GM13976 (cell line): ENCODE measurements around the gene COL11A2.

Source experiments
- DNase-seq: peaks from one replicate; pipeline ENCODE4 v3.0.0; 2012; ENCODE audit warnings: low spot score
- CTCF ChIP-seq: IDR thresholded peaks from 2 replicates; pipeline ENCODE4 v1.5.1; 2012; ENCODE audit warnings: borderline replicate concordance, mild to moderate bottlenecking; ENCODE audit not compliant: insufficient read depth; ENCODE audit errors: extremely low read depth, missing control alignments, control extremely low read depth
- in situ Hi-C: fragments of 300-500 bp; cut with MboI; formaldehyde crosslinking; loops from one replicate; pipeline ENCODE4 v1.12.0; 2022; ENCODE audit warnings: low sequenced_read_pairs, mixed read lengths, inconsistent platforms; ENCODE audit not compliant: unreplicated experiment

Gene COL11A2

GRCh38 chr6:33140556-33140955, 51.7 kb downstream of the COL11A2 start:
- no peak for TF ChIP-seq CTCF
- in situ Hi-C loops: no loop called here

DNA sequence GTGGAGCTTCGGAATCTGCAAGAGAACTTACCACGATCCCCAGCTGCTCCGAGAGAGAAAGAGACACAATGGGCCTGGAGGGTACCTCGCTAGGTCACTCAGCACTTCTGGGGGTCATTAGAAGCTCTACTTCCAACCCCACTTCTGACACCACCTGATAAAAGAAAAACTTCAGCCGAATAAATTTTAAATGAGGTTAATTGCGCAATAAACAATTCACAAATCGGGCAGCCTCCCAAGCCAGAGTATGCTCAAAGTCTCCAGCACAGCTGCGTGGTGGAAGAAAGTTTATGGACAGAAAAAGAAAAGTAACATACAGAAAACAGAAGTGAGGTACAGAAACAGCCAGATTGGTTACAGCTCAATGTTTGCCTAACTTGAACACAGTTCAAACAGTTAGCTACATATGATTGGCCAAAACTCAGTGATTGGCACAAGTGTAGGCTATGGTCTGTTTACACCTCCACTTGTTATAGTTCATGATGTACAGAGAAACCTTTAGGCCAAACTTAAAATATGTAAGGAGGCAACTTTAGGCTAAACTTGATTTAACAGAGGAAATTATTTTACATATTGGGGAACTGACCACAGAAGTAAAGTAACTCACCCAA, 52.6 kb downstream of the COL11A2 start:
- no peak for TF ChIP-seq CTCF
- in situ Hi-C loops: no loop called here
- DNase-seq: no peak

More at GRCh38 chr6:33140556-33140955, 51.7 kb downstream of the COL11A2 start:
- DNase-seq: no peak

- TF ChIP-seq CTCF: no peak
- no peak for DNase-seq
- in situ Hi-C loops: no loop called here
Measured at GRCh38 chr6:33136310-33136900, 55.9 kb downstream of the COL11A2 start.

- no peak for DNase-seq
- in situ Hi-C loops: no loop called here
Measured at GRCh38 chr6:33132081-33132524, 60.2 kb downstream of the COL11A2 start.

GRCh38 chr6:33128318-33128717, 63.9 kb downstream of the COL11A2 start:
- in situ Hi-C loops: no loop called here
- peak; percentile 63 for DNase-seq
- TF ChIP-seq CTCF: no peak

More at GRCh38 chr6:33132081-33132524, 60.2 kb downstream of the COL11A2 start:
- TF ChIP-seq CTCF: no peak

DNA sequence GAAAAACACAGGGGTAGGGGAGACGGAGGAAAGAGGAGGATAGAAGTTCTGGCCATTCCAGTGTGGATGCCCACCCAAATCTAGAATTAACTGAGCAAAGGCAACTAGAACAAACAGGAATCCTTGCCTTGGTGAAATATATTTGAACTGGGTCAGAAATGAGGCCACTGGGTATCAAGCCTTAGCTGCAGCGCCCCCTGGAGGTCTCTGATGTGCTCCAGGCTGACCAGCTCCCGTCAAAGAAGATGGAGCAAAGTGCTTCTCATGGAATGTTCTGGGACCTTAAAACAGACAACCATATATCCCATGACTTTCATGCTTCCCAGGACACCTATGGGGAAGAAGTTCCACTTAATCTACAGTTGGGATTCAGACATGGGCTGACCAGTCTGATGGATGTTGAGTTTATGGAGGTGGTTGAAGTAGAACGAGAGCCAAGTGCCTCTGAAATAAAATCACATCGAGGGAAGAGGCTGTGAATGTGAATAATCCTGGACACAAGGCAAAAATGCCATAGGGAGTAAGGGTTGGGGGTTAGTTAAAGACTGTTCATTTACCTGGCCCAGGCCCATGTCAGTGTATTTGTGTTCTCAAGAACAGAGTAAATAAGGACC, 66.1 kb downstream of the COL11A2 start:
- TF ChIP-seq CTCF: peak; percentile 58
- in situ Hi-C loops: no loop called here
- peak; percentile 69 for DNase-seq
